Psoas muscle (tissue), 8 donors: Measurements from ENCODE around the gene RB1. TPM values are rescaled to one million over a fixed set of nuclear protein-coding genes. Genes with fewer than 3 reads are reported as not detected.
A peak's percentile ranks its signal among the peaks of the same experiment; 100 is the strongest.

Experiments used
- ATAC-seq, 4 donors: fragments of 200-7000 bp; cut with Tn5 transposase; one replicate each; pipeline ENCODE4 v1.9.1; 2020; ENCODE audit warnings: moderate library complexity in 3 of 4, mild to moderate bottlenecking in 2 of 4
- DNase-seq, 2 donors: peaks; one replicate each; pipeline ENCODE4 v3.0.0-alpha.2; 2020
- H3K27ac ChIP-seq: fragments of 200-600 bp; one replicate; pipeline ENCODE4 v1.8.0; 2022
- H3K27me3 ChIP-seq, 3 donors: fragments of 200-600 bp in 1 of 3; one replicate each; pipeline versions ENCODE4 v1.6.1 to v1.8.0; 2013 to 2022; ENCODE audit warnings: low read length in 2 of 3, mild to moderate bottlenecking in 2 of 3, moderate library complexity in 1 of 3; ENCODE audit not compliant: insufficient read depth in 3 of 3
- H3K36me3 ChIP-seq, 2 donors: fragments of 200-600 bp in 1 of 2; one replicate each; pipeline versions ENCODE4 v1.6.1 to v1.8.0; 2013 to 2022; ENCODE audit warnings: low read depth in 1 of 2, mild to moderate bottlenecking in 1 of 2, moderate library complexity in 1 of 2; ENCODE audit not compliant: insufficient read depth in 1 of 2
- H3K4me1 ChIP-seq: fragments of 200-600 bp; one replicate; pipeline ENCODE4 v1.8.0; 2022
- H3K4me3 ChIP-seq: fragments of 200-600 bp; one replicate; pipeline ENCODE4 v1.8.0; 2022; ENCODE audit warnings: mild to moderate bottlenecking
- H3K9me3 ChIP-seq: fragments of 200-600 bp; one replicate; pipeline ENCODE4 v1.8.0; 2022
- WGBS, 3 donors: extraction: QIAGEN DNeasy Blood & Tissue Kit; methylation state at CpG; one replicate each; pipeline versions ENCODE4 v1.1.6 to v1.1.7; 2013; 5-methylcytosine and 5-hydroxymethylcytosine counted together
- intact Hi-C, 2 donors: fragments of 100-400 bp; cut with DNase I; formaldehyde crosslinking; loops; one replicate each; pipeline versions ENCODE4 v1.11.0 to v1.14.2; 2022
- polyA plus RNA-seq, 3 donors: library from polyadenylated mRNA; stranded (reverse); fragments of 200-250 nt; gene quantifications; one replicate each; pipeline ENCODE4 v1.2.3, GENCODE V29; 2013
- total RNA-seq, 4 donors: library from RNA; stranded (reverse); fragmentation: NEBNext Ultra II Directional in 2 of 4; extraction: Animal tissue kit (Norgen Biotek cat#: 25700) in 2 of 4; gene quantifications; one replicate each; pipeline versions ENCODE4 v1.2.1 to v1.2.4, GENCODE V29; 2021 to 2023
- TF ChIP-seq, protein P1 (sequence below): fragments of 200-600 bp; IDR thresholded peaks from one replicate; pipeline ENCODE4 v1.8.0; 2022; ENCODE audit warnings: antibody characterized with exemption
- donor health status: healthy with polysubstance abuse.
- donor health status: DM: no; HTN: no; CAD: no; lungs with moderate emphysema.
- donor health status: Bipolar disorder and iron deficiency.
- donor health status: healthy.
- donor health status: DM: yes; HTN: yes; CAD: no.
- donor health status: DM: no; HTN: no; CAD: no.
- donor health status: DM: no; HTN: no; CAD: no.
- donor health status: DM: yes; HTN: yes; CAD: no.

Gene RB1
- total and polyA plus RNA-seq, 7 donors = 16.6 to 35.6 (median 28.0) TPM

DNA sequence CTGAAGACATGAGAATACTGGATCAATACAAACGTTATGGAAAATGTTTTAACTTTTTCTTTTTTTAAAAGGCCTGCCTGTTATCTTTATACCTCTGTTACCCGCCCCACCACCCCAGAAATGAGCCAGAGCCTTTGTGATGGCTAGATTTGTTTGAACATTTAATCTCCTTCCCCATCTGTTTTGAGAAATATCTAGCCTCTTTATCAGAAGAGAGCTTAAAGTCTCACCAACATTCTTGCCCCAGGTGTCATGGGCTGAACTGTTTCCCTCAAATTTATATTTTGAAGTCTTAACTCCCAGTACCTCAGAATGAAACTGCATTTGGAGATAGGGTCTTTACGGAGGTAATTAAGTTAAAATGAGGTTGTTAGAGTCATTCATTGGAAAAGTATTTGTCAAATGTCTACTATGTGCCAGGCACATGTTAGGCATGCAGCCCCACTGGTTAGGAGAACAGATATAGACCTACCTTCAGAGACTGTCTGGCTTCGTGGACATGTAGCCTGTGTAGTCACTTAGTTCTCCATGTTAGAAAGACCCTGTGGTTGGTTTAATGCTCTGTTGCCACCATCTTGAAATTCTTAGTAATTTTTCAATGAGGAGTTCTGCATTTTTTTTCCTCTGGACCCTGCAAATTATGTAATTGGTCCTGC is 6.3 kb upstream of the RB1 start:
- 76 to 84% (median 82%) methylated on average over 4 of the region's 4 CpGs for WGBS, 3 donors
- Histone ChIP-seq H3K9me3 (no peaks in the 10 kb centered on the region), H3K4me3 (no peak overlapping the region), H3K27ac (no peak overlapping the region), H3K27me3 (no peaks in the 10 kb centered on the region), H3K4me1 (no peaks in the 10 kb centered on the region), H3K36me3 (peaks cover 0 to 10% of the 10 kb centered on the region in 2 donors)
- TF ChIP-seq, protein P1, sequence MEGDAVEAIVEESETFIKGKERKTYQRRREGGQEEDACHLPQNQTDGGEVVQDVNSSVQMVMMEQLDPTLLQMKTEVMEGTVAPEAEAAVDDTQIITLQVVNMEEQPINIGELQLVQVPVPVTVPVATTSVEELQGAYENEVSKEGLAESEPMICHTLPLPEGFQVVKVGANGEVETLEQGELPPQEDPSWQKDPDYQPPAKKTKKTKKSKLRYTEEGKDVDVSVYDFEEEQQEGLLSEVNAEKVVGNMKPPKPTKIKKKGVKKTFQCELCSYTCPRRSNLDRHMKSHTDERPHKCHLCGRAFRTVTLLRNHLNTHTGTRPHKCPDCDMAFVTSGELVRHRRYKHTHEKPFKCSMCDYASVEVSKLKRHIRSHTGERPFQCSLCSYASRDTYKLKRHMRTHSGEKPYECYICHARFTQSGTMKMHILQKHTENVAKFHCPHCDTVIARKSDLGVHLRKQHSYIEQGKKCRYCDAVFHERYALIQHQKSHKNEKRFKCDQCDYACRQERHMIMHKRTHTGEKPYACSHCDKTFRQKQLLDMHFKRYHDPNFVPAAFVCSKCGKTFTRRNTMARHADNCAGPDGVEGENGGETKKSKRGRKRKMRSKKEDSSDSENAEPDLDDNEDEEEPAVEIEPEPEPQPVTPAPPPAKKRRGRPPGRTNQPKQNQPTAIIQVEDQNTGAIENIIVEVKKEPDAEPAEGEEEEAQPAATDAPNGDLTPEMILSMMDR = no peak
- ATAC-seq = no peak
- intact Hi-C loops = no loop called here
- DNase-seq = no peak

DNA sequence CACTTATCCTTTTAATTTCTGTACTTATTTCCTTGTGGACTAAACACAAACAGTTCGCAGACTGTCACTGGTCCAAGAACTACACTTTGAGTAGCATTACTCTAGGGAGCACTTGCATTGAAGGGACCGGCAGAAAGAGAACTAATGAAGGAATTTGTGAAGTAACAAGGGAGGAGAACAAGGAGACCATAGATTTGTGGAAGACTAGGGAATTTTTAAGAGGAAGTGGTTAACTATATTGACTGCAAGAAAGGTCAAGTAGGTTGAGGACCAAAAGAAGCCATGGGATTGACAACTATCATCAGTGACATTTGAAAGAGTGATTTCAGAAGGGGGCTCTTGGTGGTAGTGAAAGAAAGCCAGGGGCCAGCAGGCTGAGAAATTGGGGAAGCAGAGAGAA is 4.0 kb upstream of the RB1 start:
- Histone ChIP-seq H3K4me3 (no peak overlapping the region), H3K4me1 (no peaks in the 10 kb centered on the region), H3K27ac (no peak overlapping the region), H3K36me3 (peaks cover 0 to 10% of the 10 kb centered on the region in 2 donors), H3K9me3 (no peaks in the 10 kb centered on the region), H3K27me3 (no peaks in the 10 kb centered on the region)
- ATAC-seq (no peak), DNase-seq (no peak)
- WGBS, 3 donors = 68 to 79% (median 73%) methylated on average over 2 of the region's 2 CpGs
- intact Hi-C loops = no loop called here
- TF ChIP-seq, protein P1 = no peak

- Histone ChIP-seq H3K36me3 (peaks cover 0 to 19% of the 10 kb centered on the region in 2 donors), H3K27ac (peak overlapping the region; percentile 100), H3K4me3 (peak overlapping the region; percentile 97), H3K9me3 (no peaks in the 10 kb centered on the region), H3K27me3 (no peaks in the 10 kb centered on the region), H3K4me1 (peaks cover 14% of the 10 kb centered on the region)
- no peak for DNase-seq
- intact Hi-C loops = loop anchor here (5.0 to 10.0 kb wide), 5 partner anchors 66 to 208 kb away; partner anchors contain the start of genes ITM2B (in 1 of the 2) and MED4 (in 1 of the 2)
- 13 to 16% (median 16%) methylated on average over 12 of the region's 12 CpGs for WGBS, 3 donors
- peak in 3 of 4 donors; percentile 4 to 26 (median 10) for ATAC-seq
- TF ChIP-seq, protein P1 = no peak
Observed at GRCh38 chr13:48302871-48303358, 636 bp upstream of the RB1 start.

GRCh38 chr13:48304143-48304876 is 759 bp downstream of the RB1 start:
- DNase-seq = peak in 1 of 2 donors; percentile 57
- ATAC-seq = peak in 2 of 4 donors; percentile 20 to 30
- no peaks in the 10 kb centered on the region for H3K27me3 ChIP-seq
- H3K4me1 ChIP-seq = peaks cover 21% of the 10 kb centered on the region
- intact Hi-C loops = loop anchor here (5.0 to 10.0 kb wide), 5 partner anchors 67 to 210 kb away; partner anchors contain the start of genes ITM2B (in 1 of the 2) and MED4 (in 1 of the 2)
- WGBS, 3 donors = 1 to 3% (median 1%) methylated on average over 34 to 36 of the region's 36 CpGs
- TF ChIP-seq, protein P1 = no peak
- H3K36me3 ChIP-seq = peaks cover 0 to 27% of the 10 kb centered on the region in 2 donors
- H3K9me3 ChIP-seq = no peaks in the 10 kb centered on the region
- peak overlapping the region; percentile 100 for H3K27ac ChIP-seq
- peak overlapping the region; percentile 97 for H3K4me3 ChIP-seq
